Endothelial cell (in vitro differentiated cells): Measurements from ENCODE around the gene RAB29. TPM values are rescaled to one million over a fixed set of nuclear protein-coding genes. Genes with fewer than 3 reads are reported as not detected.
A peak's percentile ranks its signal among the peaks of the same experiment; 100 is the strongest.

Experiments used
- DNase-seq: peaks from one replicate; pipeline ENCODE4 v3.0.0; 2021; ENCODE audit warnings: low spot score
- H3K27ac Mint-ChIP-seq: one replicate; pipeline ENCODE4 v1.8.0; 2021; ENCODE audit warnings: mixed read lengths, inconsistent platforms; ENCODE audit not compliant: unreplicated experiment
- H3K27me3 Mint-ChIP-seq: one replicate; pipeline ENCODE4 v1.8.0; 2021; ENCODE audit warnings: mild to moderate bottlenecking, moderate library complexity, mixed read lengths, inconsistent platforms; ENCODE audit not compliant: unreplicated experiment
- H3K36me3 Mint-ChIP-seq: one replicate; pipeline ENCODE4 v1.8.0; 2021; ENCODE audit warnings: mild to moderate bottlenecking, low read depth, mixed read lengths, inconsistent platforms; ENCODE audit not compliant: unreplicated experiment
- H3K4me1 Mint-ChIP-seq: one replicate; pipeline ENCODE4 v1.8.0; 2021; ENCODE audit warnings: mild to moderate bottlenecking, mixed read lengths, inconsistent platforms; ENCODE audit not compliant: unreplicated experiment
- H3K4me3 Mint-ChIP-seq: one replicate; pipeline ENCODE4 v1.8.0; 2021; ENCODE audit warnings: mild to moderate bottlenecking, mixed read lengths, inconsistent platforms; ENCODE audit not compliant: unreplicated experiment
- H3K9me3 Mint-ChIP-seq: one replicate; pipeline ENCODE4 v1.8.0; 2021; ENCODE audit warnings: mixed read lengths, inconsistent platforms; ENCODE audit not compliant: unreplicated experiment
- CTCF ChIP-seq: fragments of 200-600 bp; sonication (generic); IDR thresholded peaks from one replicate; pipeline ENCODE4 v1.5.0; 2021; ENCODE audit warnings: antibody characterized with exemption; ENCODE audit not compliant: unreplicated experiment
- total RNA-seq: library from RNA; stranded (reverse); fragmentation: NEBNext Ultra II Directional; extraction: Animal tissue kit (Norgen Biotek cat#: 25700); gene quantifications from one replicate; pipeline ENCODE4 v1.2.1, GENCODE V29; 2021; ENCODE audit not compliant: unreplicated experiment

Gene RAB29
- total RNA-seq, 1 donor from 2014 or later, result 19.4 TPM

DNA sequence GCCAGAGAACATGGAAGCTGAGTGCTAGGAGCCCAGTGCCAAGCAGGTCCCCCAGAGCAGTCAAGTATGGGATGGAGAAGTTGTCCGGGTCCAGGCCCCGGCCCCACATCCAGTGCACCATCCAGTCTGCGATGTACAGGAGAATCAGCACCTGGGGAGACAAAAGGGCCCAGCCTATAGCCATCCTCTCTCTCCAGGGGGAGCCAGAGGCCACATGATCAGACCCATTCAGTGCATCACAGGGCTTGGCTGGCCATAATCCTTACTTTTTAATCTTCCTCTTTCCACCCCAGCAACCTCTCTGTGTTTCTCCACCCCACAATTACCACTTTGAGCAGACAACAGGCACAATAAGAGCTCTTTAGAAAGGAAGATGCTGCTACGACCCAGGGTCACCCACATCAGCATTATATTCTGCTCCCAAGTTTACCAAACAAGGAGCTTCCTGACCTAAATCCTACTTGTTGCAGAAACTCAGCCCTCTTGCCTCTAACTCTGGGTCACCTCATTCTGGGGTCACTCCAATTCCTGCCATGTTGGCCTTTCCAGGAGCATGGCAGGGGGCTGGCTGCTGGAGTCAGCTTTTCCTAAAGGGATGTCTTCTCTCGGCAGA lies 16.4 kb upstream of the RAB29 start:
- no peaks in the 10 kb centered on the region for H3K9me3 Mint-ChIP-seq
- H3K4me1 Mint-ChIP-seq, result peaks cover 8% of the 10 kb centered on the region
- H3K27ac Mint-ChIP-seq, result no peak overlapping the region
- peak; percentile 52 for TF ChIP-seq CTCF
- peaks cover 10% of the 10 kb centered on the region for H3K36me3 Mint-ChIP-seq
- DNase-seq, result peak; percentile 72
- no peak overlapping the region for H3K4me3 Mint-ChIP-seq
- peaks cover 1% of the 10 kb centered on the region for H3K27me3 Mint-ChIP-seq

DNA sequence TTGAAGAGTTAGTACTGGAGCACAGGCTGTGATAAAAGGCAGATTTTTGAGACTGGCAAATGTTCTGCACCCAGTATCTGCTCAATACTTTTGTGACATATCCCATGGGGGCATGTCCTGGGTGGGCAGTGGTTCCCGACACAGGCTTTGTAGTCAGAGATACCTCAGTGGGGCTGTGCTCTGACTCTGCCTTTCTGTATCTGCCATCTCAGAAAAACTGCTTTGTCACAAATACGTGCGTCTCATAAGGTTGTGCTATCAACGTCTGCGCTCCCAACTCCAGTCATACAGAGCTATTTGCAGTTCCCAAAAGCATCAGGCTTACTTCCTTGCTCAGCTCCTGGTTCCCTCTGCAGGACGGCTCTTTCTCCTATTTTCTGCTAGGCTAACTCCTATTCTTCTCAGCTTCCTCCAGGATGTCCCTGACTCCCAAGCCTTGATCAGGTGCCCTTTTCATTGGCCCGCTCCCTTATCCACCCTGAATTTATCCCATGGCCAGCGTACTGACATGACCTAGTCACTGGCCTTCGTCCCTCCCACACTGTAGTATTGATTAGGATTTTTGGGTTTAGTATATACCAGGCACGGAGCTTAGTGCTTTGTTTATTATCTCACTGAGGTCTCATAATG lies 12.1 kb upstream of the RAB29 start:
- Mint-ChIP-seq H3K9me3 (no peaks in the 10 kb centered on the region), H3K4me3 (no peak overlapping the region), H3K36me3 (peaks cover 10% of the 10 kb centered on the region), H3K27ac (no peak overlapping the region), H3K27me3 (peaks cover 1% of the 10 kb centered on the region), H3K4me1 (peaks cover 8% of the 10 kb centered on the region)
- DNase-seq, result no peak
- no peak for TF ChIP-seq CTCF

DNA sequence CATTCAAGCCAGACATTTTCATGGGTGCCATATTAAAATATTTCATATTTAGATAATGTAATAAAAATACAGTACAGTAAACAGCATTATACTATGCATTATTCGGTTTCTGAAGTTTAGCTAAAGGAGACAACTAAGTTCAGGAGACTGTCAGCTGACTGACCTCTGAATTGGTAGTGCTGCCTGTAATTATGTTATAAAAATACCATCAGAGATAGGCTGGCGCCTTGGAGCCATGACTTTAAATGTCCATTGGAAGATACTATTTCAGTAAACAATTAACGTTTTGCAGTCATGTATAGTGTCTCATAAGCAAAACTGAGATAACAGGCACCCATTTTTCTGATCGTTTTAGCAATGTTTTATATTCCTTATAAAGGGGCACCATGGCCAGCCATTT lies 11.3 kb upstream of the RAB29 start:
- H3K27ac Mint-ChIP-seq, result no peak overlapping the region
- H3K27me3 Mint-ChIP-seq, result peaks cover 1% of the 10 kb centered on the region
- no peaks in the 10 kb centered on the region for H3K9me3 Mint-ChIP-seq
- no peak for DNase-seq
- TF ChIP-seq CTCF, result no peak
- peaks cover 10% of the 10 kb centered on the region for H3K36me3 Mint-ChIP-seq
- H3K4me1 Mint-ChIP-seq, result peaks cover 8% of the 10 kb centered on the region
- H3K4me3 Mint-ChIP-seq, result no peak overlapping the region

GRCh38 chr1:205785446-205785845 lies 10.2 kb upstream of the RAB29 start:
- TF ChIP-seq CTCF, result no peak
- Mint-ChIP-seq H3K4me3 (no peak overlapping the region), H3K4me1 (peaks cover 8% of the 10 kb centered on the region), H3K27me3 (no peaks in the 10 kb centered on the region), H3K27ac (no peak overlapping the region), H3K9me3 (no peaks in the 10 kb centered on the region), H3K36me3 (peaks cover 8% of the 10 kb centered on the region)
- no peak for DNase-seq

- DNase-seq, result no peak
- Mint-ChIP-seq H3K36me3 (no peaks in the 10 kb centered on the region), H3K4me1 (peaks cover 8% of the 10 kb centered on the region), H3K9me3 (no peaks in the 10 kb centered on the region), H3K27ac (no peak overlapping the region), H3K4me3 (no peak overlapping the region), H3K27me3 (no peaks in the 10 kb centered on the region)
- TF ChIP-seq CTCF, result no peak
These were observed 8.6 kb upstream of the RAB29 start for GRCh38 chr1:205783904-205784303.
